HCT116 (cell line): Measurements from ENCODE around the gene GDPD3.

Experiments used
- EZH2phosphoT487 ChIP-seq: fragments of 200-600 bp; IDR thresholded peaks from 2 replicates; pipeline ENCODE4 v1.6.1; 2018; ENCODE audit warnings: antibody characterized with exemption, borderline replicate concordance
- JUND ChIP-seq: IDR thresholded peaks from 2 replicates; pipeline ENCODE4 v1.6.1; 2012
- SP1 ChIP-seq: IDR thresholded peaks from 2 replicates; pipeline ENCODE4 v1.6.1; 2012; ENCODE audit warnings: low read depth
- TCF7L2 ChIP-seq: IDR thresholded peaks from 2 replicates; pipeline ENCODE4 v1.7.0; 2011; ENCODE audit warnings: borderline replicate concordance, inconsistent platforms; ENCODE audit not compliant: insufficient read depth, insufficient read length; ENCODE audit errors: extremely low read depth
- YY1 ChIP-seq: IDR thresholded peaks from 2 replicates; pipeline ENCODE4 v1.6.1; 2011; ENCODE audit warnings: low read length, low read depth, moderate library complexity, mild to moderate bottlenecking; ENCODE audit not compliant: insufficient replicate concordance; ENCODE audit errors: extremely low read depth
- TF ChIP-seq, protein P1 (sequence below), 3 experiments: fragments of 200-600 bp in 1 of 3; sonication (generic) in 1 of 3; IDR thresholded peaks in 2 of 3; conservative IDR thresholded peaks in 1 of 3; 2 replicates each; pipeline ENCODE4 v1.5.1; 2012 to 2017; ENCODE audit warnings: low read depth in 2 of 3, low read length in 2 of 3, antibody characterized with exemption in 1 of 3, borderline replicate concordance in 1 of 3, control low read depth in 1 of 3, mild to moderate bottlenecking in 1 of 3, mixed read lengths in 1 of 3, mixed run types in 1 of 3, moderate library complexity in 1 of 3; ENCODE audit not compliant: insufficient read depth in 1 of 3
- TF ChIP-seq, protein P2 (sequence below): IDR thresholded peaks from 2 replicates; pipeline ENCODE4 v1.6.1; 2011; ENCODE audit warnings: mild to moderate bottlenecking, low read length, moderate library complexity; ENCODE audit not compliant: insufficient replicate concordance; ENCODE audit errors: extremely low read depth
- TF ChIP-seq, protein P3 (sequence below): IDR thresholded peaks from 2 replicates; pipeline ENCODE4 v1.6.1; 2012
- TF ChIP-seq, protein P4 (sequence below): IDR thresholded peaks from 2 replicates; pipeline ENCODE4 v1.6.1; 2012; ENCODE audit warnings: low read depth

DNA sequence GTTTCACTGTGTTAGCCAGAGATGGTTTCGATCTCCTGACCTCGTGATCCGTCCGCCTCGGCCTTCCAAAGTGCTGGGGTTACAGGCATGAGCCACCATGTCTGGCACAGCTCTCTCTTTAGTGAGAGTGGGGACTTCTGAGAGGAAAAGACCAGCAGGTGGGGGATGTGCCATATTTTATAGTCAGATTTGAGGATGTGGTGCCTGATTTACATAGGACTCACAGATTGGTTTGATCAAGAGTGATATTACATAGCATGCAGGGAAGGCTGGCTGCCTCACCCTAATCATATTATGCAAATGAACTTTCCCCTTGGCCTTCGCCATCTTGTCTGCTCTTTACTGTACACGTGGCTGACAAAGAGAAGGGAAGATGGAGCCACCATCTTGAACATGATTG, 37.8 kb upstream of the GDPD3 start:
- TF ChIP-seq, protein P1, sequence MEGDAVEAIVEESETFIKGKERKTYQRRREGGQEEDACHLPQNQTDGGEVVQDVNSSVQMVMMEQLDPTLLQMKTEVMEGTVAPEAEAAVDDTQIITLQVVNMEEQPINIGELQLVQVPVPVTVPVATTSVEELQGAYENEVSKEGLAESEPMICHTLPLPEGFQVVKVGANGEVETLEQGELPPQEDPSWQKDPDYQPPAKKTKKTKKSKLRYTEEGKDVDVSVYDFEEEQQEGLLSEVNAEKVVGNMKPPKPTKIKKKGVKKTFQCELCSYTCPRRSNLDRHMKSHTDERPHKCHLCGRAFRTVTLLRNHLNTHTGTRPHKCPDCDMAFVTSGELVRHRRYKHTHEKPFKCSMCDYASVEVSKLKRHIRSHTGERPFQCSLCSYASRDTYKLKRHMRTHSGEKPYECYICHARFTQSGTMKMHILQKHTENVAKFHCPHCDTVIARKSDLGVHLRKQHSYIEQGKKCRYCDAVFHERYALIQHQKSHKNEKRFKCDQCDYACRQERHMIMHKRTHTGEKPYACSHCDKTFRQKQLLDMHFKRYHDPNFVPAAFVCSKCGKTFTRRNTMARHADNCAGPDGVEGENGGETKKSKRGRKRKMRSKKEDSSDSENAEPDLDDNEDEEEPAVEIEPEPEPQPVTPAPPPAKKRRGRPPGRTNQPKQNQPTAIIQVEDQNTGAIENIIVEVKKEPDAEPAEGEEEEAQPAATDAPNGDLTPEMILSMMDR (IDR thresholded peaks at IDR 0.05 in 2 of 3, conservative IDR thresholded peaks at IDR 0.05 in 1 of 3; ENCODE audit: borderline replicate concordance in 1 of 3, insufficient read depth in 1 of 3, low read depth in 2 of 3, low read length in 2 of 3): no peak
- TF ChIP-seq TCF7L2 (no peak), YY1 (no peak), EZH2phosphoT487 (no peak), JUND (no peak), SP1 (no peak)
- TF ChIP-seq, protein P2, sequence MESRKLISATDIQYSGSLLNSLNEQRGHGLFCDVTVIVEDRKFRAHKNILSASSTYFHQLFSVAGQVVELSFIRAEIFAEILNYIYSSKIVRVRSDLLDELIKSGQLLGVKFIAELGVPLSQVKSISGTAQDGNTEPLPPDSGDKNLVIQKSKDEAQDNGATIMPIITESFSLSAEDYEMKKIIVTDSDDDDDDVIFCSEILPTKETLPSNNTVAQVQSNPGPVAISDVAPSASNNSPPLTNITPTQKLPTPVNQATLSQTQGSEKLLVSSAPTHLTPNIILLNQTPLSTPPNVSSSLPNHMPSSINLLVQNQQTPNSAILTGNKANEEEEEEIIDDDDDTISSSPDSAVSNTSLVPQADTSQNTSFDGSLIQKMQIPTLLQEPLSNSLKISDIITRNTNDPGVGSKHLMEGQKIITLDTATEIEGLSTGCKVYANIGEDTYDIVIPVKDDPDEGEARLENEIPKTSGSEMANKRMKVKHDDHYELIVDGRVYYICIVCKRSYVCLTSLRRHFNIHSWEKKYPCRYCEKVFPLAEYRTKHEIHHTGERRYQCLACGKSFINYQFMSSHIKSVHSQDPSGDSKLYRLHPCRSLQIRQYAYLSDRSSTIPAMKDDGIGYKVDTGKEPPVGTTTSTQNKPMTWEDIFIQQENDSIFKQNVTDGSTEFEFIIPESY: no peak
- TF ChIP-seq, protein P3, sequence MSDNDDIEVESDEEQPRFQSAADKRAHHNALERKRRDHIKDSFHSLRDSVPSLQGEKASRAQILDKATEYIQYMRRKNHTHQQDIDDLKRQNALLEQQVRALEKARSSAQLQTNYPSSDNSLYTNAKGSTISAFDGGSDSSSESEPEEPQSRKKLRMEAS: no peak
- TF ChIP-seq, protein P4, sequence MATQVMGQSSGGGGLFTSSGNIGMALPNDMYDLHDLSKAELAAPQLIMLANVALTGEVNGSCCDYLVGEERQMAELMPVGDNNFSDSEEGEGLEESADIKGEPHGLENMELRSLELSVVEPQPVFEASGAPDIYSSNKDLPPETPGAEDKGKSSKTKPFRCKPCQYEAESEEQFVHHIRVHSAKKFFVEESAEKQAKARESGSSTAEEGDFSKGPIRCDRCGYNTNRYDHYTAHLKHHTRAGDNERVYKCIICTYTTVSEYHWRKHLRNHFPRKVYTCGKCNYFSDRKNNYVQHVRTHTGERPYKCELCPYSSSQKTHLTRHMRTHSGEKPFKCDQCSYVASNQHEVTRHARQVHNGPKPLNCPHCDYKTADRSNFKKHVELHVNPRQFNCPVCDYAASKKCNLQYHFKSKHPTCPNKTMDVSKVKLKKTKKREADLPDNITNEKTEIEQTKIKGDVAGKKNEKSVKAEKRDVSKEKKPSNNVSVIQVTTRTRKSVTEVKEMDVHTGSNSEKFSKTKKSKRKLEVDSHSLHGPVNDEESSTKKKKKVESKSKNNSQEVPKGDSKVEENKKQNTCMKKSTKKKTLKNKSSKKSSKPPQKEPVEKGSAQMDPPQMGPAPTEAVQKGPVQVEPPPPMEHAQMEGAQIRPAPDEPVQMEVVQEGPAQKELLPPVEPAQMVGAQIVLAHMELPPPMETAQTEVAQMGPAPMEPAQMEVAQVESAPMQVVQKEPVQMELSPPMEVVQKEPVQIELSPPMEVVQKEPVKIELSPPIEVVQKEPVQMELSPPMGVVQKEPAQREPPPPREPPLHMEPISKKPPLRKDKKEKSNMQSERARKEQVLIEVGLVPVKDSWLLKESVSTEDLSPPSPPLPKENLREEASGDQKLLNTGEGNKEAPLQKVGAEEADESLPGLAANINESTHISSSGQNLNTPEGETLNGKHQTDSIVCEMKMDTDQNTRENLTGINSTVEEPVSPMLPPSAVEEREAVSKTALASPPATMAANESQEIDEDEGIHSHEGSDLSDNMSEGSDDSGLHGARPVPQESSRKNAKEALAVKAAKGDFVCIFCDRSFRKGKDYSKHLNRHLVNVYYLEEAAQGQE: no peak
